Amniotic epithelial cell (primary cell): ENCODE results near the gene GSTM2.

Source experiments
- DNase-seq: peaks from one replicate; pipeline ENCODE4 v3.0.0-alpha.2; 2010; ENCODE audit warnings: low read depth

GSTM2 gene

DNA sequence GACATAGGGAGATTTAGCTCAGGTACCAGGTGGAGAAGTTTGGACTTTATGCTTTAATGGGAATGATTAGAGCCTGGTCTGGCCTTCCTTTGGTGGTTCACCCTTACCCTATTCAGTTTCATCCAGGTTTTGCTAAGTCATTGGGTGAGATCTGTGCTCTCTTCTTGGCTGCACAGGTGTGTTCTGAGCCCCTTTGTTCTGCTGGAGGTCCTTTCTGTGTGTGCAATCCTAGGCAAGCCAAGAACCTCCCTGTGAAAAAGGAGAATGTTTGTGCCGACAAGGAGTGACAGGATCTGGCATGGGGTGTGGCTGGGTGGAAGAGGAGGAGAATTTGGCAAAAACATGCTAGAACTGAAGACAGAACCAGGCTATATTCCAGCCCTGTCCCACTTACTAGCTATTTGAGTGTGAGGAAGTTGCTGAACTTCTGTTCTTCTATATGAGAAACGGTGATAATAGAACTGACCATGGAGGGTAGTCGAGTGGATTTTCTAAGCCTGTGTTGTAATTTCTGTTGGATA is 48.8 kb downstream of the GSTM2 start:
- DNase-seq = no peak

DNA sequence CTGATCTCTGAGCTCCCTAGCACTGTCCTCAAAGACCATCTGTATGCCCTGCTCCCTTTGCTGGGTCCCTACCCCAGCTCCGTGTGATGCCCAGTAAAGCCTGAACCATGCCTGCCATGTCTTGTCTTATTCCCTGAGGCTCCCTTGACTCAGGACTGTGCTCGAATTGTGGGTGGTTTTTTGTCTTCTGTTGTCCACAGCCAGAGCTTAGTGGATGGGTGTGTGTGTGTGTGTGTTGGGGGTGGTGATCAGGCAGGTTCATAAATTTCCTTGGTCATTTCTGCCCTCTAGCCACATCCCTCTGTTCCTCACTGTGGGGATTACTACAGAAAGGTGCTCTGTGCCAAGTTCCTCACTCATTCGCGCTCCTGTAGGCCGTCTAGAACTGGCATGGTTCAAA is 49.9 kb downstream of the GSTM2 start:
- no peak for DNase-seq

DNA sequence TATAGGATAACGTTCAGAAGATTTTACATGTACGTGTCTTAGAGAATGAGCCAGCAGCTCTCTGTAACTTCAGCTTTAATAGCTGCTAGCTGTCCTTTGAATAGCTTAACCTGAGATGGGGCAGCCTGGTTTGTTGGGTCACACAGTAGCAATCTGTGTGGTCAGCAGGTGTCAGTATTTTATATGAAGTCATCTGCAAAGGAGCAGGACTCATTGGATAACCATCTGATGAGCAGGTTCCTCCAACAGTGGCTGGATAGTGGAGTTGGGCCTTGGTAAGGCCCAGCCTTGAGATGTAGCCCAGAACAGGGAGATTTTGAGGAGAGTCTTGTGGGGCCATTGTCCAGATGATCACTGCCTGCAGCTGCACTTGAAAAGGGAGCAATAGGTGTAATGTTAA is 50.6 kb downstream of the GSTM2 start:
- peak; percentile 49 for DNase-seq

DNA sequence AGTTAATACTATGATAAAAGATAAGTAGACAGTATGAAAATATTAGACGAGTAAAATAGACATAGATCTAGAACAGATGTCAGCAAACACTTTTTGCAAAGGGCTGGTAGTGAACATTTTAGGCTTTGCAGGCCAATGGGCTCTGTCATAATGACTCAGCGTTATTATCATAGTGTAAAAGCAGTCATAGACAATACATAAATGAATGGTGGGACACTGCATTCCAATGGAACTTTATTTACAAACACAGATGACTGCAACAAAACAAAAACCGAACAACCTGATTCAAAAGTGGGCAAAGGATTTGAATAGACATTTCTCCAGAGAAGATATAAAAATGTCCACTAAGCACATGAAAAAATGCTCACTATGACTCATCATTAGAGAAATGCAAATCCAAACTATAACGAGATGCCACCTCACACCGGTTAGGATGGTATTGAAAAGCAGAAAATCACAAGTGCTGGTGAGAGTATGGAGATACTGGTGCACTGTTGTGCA is 51.5 kb downstream of the GSTM2 start:
- peak; percentile 50 for DNase-seq

DNA sequence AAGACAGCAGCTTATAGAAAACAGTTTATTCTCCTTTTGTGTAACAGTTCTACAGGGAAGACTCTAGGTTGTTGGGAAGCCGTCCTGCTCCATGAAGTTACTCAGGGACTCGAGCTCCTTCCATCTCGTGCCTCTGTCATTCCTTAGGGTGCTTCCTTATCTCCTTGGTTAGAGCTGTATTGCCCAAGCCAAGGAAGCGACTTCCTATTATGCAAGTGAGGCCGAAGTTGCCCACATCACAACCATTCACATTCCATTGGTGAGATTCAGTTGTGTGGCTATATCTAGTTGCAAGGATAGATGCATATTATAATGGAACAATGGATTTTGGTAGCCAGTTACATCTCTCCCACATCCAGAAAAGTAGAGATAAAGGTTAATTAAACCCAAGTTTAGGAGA is 53.2 kb downstream of the GSTM2 start:
- DNase-seq = peak; percentile 80

DNA sequence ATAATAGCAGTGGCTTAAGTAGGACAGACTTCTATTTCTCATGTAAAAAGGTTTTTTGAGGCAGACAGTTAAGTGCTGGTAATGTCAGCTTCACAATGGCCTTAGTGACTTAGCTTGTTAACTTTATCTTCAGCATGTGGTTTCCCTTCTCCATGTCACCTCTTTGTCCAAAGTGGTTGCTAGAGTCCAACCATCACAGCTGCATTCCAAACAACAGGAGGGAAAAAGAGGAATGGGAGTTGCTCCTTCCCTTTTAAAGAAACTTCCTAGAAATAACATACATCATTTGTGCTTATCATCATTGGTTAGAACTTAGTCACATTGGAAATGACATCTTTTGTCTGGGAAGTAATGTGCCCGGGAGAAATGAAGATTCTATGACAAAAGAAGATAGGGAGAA is 54.1 kb downstream of the GSTM2 start:
- no peak for DNase-seq

DNA sequence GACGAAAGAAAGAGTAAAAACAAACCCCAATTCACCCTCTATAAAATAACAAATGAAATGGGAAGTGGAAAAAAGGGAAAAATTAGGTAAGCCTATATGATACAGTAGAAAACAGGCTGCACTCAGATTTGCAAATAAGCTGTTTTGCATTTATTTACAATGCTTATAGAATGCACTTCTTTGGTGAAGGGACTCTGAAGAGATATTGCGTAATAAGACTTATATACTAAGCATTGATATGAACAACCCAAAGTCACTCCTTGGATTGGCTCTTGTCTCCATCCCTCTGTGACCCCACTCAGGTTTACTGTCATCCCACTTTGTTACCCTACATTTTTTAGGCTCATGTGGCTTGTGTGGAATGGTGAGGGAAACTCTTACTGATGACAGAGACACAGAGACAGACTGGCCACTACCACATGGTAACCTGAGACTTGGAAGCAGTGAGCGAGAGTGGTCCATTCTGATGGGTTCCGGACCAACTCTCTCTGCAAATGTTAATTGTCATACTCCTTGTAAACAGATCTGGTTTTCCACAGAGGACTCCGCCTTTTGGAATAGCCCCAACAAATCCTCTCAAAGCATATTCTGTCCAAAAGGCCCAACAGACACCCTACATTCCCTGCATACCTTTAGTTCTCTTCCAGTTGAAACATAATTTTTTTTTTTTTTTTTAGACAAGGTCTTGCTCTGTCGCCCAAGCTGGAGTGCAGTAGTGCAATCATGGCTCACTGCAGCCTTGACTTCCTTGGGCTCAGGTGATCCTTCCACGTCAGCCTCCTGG is 55.2 kb downstream of the GSTM2 start:
- no peak for DNase-seq
